Measurements from ENCODE around the gene PPARGC1A. TPM values are rescaled to one million over a fixed set of nuclear protein-coding genes. Genes with fewer than 3 reads are reported as not detected.

The PPARGC1A gene
- polyA plus RNA-seq, 4 donors = 1.3 to 38.2 (median 28.0) TPM

DNA sequence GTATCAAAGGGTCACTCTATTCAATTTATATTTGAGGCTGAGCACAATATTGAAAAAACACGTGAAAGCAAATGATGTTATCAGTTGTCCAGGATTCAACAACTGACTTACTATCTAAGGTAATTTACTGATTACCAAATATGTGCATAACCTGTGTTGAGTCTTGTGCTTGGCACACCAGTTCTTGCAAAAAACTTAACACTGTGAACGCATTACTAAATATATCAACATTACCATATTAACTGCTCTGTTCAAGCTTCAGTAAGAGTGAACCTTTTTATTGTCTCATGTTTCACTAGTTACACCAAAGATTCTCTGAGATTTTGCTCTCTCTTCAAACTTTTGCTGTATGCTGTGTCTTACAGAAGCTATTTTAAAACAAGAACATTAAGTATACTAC, 38.4 kb downstream of the PPARGC1A start:
- DNase-seq (ENCODE audit: low read depth in 4 of 4, low spot score in 3 of 4) = no peak

DNA sequence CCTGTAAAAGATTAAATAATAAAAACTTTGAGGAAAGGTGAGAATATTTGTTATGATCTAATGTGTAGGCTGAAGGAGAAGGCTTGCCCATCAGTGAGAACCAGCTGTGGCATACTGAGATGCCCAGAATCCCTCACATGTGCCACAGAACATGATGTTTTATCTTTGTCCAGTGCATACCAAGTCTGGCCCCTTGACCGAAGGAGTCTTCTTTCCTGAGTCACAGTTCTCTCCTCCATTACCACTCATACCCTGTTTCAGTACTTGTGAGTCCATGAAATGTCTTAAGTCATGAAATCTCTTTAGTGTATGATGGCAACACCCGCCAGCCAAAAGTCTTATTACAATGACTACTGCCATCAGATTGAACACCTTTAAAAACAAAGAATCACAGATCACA, 42.7 kb downstream of the PPARGC1A start:
- no peak for DNase-seq (ENCODE audit: low read depth in 4 of 4, low spot score in 3 of 4)

DNA sequence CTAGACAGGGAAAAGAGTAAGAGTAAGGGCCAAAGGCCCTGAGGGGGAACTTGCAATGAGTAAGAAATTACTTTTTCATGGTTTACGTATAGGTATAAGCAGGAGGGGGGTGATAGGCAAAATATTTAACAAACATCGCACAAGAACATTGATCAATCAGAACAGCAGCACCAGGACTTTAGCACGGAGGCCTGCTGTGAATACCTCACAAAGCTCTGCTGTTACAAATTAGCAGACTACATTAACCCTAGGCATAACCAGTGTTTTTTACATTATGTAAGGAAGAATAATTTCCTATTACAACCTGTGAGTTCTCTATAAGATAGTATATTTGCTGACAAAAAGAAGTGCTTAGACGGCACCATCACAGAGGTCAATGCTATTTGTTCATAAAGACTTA, 44.9 kb downstream of the PPARGC1A start:
- no peak for DNase-seq (ENCODE audit: low read depth in 4 of 4, low spot score in 3 of 4)

DNA sequence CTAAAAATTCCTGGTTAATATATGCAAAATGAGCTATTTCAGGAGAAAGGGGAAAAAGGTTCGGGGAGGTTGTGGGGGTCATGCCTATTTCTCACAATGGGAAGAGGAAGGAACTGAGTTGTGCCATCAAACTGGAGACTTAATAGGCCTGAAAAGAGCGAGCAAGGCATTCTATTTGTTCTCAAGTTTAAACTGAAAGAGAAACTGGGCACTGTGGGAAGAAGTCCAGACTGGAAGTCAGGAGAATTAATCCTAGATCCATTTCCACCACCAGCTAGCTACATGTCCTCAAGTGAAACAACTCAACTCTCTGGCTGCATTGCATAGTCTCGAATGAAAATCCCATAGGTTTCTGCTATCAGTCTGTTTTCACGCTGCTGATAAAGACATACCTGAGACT, 50.6 kb downstream of the PPARGC1A start:
- DNase-seq (ENCODE audit: low read depth in 4 of 4, low spot score in 3 of 4) = no peak

DNA sequence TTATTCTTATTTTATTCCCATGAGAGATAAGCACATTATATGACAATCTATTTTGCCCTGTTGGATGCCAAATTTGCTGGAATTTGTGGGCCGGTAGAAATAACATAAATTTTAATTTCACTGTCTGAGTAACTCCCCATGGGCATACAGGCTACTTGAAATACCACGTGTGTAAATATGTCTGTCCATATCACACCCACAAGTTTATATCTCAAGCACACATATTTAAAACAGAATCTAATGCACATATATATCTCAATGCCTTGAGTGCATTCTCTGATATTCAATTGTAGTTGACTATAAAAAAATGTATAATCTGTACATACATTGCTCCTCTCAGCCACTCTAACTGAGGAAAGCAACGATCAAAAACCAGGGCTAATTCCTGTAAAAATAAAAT, 51.2 kb downstream of the PPARGC1A start:
- DNase-seq (ENCODE audit: low read depth in 4 of 4, low spot score in 3 of 4) = no peak

DNA sequence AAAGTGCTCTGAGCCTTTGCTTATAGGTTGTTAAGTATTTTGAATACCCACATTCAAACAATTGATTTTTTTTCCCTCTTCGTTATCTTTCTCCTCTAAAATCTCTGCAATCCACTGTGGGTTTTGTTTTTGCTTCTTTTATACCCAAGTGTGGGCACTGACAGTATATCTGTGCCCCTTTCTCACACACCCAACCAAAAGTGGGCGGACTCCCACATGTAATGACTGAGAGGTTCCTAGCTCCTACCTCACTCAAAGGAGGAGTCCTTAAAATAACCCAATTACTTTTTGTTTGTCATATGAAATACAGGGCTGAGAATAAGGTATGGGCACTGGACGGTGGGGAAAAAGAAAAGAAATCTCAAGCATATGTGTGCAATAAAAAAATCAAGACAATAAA, 51.7 kb downstream of the PPARGC1A start:
- DNase-seq (ENCODE audit: low read depth in 4 of 4, low spot score in 3 of 4) = no peak

DNA sequence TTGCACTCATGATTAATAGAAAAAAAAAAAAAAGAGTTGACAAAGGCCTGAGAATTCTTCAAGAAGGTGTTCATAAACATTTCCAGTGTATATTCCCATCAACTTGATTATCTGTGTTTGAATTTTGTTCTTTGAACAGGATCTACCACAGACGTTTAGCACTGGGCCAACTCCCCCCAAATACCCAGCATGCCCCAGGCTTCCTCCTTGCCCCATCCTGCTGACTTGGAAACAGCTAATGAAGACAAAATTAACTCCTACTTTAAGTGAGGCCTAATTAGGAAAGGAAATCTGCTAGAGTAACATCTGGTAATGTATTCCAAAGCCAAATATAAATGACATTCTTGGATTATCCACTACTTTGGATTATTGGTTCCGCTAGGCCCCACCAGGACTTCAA, 52.5 kb downstream of the PPARGC1A start:
- DNase-seq (ENCODE audit: low read depth in 4 of 4, low spot score in 3 of 4) = no peak

DNA sequence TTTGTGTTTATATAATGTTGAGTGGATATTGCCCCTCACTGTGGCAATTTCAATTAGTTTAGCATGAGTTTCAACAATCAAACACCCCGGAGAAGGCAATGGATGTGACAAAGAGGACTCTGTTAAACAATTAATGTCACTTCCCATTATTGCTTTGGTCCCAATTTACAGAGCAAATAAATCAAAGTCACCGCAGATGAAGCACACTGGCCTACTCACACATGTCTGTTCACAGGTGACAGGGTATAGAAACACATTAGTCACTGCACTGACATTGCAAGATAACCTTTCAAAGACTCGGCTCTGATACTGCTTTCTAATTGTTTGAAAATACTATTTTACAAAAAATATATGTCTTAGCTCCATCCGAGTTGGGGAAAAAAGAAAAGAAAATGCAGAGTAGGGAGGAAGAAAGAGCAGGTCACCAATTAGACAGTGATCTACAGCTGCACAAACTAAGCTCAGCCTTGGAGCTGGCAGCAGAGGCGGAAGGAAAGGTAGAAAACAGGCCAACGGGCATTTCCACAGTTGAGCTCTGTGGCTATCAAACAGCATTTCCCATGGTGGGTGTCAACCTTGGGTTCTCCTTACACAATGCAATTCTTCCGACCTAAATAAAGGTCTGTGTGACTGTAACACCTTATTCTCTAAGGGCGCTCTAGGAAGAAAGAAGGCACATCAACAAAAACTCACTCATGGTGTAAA, 53.9 kb downstream of the PPARGC1A start:
- DNase-seq (ENCODE audit: low read depth in 4 of 4, low spot score in 3 of 4) = no peak

DNA sequence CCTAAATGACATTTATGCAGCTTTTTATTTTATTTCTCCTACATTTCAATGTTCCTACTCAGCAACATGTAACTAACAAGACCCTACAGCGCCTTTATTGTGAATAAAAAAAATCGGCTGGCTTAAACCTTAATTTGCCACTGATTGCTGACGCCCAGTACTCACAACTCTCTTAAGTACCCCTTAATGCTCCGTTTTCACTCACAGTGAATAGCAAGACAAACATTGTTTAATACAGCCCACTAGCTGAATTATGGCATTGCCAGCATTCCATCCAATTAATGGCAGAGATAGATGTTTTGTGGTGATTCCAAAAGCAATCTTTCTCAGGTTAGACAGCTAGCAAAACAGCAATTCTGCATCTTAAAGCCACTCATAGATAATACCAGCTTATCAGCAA, 61.1 kb downstream of the PPARGC1A start:
- no peak for DNase-seq (ENCODE audit: low read depth in 4 of 4, low spot score in 3 of 4)

DNA sequence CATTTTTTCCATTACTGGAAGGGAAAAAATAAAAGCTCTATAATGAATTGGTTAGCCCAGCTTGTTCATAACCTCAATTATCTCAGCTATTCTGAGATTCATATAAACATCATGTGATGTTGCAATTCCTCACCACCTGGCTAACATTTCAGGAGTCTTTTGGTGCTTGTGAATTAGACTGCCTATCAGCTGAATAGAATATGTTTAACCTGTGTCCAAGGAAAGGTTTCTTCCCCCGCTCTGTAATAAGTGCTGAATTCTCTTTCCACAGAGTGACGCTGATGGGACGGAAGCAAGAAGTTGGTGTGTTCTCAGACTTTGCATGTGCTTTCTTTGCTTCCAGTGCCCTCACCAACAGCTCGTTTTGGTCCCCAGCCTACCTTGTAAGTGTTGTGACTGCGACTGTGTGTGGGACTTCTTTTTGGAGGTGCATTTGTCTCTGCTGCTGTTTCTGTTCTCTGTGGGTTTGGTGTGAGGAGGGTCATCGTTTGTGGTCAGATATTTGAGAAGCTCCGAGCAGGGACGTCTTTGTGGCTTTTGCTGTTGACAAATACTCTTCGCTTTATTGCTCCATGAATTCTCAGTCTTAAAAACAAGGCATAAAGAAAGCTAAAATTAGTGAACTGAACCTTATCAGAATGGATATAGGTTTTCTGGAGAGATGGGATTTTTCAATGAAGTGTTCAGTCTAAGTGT, 61.7 kb downstream of the PPARGC1A start:
- DNase-seq (ENCODE audit: low read depth in 4 of 4, low spot score in 3 of 4) = no peak

DNA sequence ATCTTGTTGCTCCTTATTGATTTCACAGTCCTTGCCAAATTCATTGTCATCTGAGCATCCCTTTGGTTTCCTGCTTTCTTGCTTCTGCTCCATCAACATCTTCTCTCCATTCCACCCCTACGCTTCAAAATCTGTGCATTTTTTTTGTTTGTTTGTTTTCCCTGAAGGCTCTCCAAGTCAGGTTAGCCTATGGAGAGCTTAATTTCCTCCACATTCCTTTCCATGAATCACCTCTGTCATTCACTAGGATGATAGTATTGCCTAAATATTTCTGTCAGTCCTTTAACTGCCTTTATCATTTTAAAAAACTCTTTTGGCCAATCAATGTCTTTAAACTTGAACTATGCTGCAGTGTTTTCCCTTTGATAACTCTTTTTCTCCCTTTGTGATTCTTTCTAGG, 67.7 kb downstream of the PPARGC1A start:
- no peak for DNase-seq (ENCODE audit: low read depth in 4 of 4, low spot score in 3 of 4)

DNA sequence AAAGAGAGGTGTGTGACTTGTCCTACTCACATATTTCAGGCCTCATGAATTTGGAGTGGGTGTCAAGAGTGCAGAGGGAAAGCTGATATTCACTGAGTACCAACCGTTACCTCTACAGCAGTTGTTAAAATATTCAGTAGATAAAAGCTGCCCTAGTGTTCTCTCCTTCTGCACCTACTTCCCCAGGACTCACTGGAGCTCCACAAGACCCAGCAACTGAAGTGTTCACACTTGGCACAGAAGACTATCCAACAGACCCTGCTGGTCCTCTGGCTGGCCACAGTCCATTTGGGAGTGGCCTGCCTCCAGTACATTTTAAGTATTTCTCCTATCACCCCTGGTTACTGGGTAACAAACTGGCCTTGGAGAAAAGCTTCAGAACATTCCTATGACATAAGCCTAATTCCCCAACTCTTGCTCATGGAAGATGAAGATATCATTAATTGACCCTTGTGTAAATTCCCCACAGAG, 70.8 kb downstream of the PPARGC1A start:
- DNase-seq (ENCODE audit: low read depth in 4 of 4, low spot score in 3 of 4) = no peak

DNA sequence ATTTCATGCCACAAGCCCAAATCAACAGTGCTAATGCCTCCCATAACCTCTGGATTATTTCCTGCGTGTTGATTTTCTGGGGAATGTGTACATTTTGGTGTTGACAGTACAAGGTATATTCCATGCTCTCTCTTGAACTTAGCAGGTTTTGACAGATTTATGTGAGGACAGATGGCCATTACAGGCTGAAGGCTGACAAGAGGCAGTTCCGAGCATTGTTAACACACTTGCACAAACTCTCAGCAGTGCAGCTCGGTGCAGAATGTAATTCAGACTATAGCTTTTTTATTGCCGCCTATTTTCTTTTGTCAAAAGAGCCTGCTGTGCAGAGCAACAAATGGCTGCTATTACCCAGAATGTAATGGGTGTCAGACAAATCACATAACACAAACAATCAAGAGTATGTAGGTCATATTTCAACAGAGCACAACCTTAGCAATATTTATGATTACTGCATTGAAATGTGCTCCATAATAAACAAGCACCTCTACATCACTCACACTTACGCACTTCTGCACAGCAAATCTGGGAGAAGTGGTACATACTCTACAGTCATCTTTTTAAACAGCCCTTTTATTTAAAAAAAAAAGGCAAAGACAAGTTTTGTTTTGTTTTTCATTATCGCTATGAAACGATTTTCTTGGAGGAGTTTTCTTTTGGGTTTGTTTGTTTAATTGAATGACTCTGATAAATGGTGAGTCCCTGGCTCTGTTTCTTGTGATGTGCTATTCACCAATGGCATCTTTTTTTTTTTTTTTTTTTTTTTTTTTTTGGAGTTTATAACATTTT, 71.6 kb downstream of the PPARGC1A start:
- DNase-seq (ENCODE audit: low read depth in 4 of 4, low spot score in 3 of 4) = no peak

DNA sequence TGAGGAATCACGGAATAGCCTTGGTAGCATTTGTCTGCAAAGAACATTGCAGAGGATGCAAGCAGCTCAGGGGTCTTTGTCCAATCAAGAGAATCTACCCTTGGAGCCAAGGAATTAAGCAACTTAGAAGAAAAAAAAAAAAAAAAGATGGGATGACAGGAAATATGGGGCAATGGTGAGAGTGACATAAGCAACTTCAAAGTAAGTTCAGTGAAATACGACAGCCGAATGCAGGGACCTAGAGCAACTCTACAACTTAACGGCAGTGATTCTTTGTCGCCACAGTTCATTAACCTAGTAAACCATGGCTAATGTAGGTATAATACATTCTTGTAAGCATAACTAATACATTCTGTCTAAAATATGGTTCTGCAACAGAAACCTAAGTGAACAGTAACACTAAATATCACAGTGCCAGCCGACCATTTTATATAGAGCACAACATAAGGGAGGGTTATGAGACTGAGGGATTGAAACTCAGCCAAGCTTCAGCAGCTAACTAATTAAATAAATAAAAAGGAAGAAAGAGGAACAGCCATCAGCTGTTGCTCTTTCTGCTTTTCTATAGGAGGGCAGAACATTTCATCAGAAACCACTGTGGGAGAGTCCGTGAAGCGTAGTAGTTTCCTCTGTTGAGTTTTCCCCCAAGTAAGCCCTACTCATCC, 74.7 kb downstream of the PPARGC1A start:
- DNase-seq (ENCODE audit: low read depth in 4 of 4, low spot score in 3 of 4) = peak in 1 of 4 donors; percentile 14

DNA sequence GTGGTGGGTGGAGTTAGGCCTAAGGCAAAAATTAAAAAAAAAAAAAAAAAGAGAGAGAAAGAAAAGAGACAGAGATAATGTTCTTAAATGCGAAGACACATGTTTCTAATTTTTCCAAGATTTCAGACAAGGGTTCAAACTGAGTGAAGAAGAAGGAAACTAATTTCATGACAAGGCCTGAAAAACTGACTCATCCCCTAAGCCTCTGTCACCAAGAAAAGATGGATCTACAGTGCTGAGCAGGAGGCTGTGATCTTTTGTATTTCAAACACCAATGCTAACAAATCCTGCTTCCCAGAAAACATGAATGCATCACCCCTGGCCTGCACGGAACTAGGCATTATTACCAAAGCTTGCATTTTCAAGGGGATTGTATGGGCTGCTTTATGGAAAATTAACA, 75.3 kb downstream of the PPARGC1A start:
- no peak for DNase-seq (ENCODE audit: low read depth in 4 of 4, low spot score in 3 of 4)

DNA sequence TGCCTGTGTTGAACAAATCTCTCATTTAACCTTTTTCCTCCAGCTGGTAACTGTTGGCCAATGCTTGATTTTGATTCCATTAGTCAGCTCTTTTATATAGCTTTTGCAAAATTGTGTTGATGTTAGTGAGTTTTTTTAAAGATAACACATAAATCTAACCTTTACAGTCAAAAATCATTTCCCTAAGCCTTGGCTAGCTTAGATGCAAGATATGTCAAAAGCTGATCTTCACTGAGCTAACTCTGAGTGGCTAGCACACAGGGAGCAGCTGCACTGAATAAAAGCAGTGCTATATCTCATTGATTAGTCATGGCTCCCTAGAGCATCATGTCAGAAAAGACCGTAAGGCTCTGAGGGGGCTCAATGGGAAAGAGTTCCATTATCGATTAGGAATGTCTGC, 78.7 kb downstream of the PPARGC1A start:
- no peak for DNase-seq (ENCODE audit: low read depth in 4 of 4, low spot score in 3 of 4)

DNA sequence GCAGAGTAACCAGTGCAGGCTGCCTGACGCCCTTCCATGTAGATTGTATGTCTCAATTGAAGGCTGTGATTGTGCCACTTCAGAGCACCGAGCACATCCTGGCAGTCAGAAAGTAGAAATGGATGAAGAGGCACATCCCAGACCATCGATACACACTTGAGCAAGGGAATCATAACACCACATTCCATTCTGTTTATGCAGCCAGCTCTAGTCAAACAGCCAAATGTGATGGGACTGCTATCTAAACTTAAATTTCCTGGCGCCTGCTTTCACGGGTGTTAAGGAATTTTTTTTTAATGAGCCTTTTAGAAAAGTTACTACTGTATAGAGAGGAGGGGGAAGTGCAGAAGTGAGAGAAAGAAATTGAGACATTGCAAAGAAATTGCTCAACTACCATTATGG, 84.4 kb downstream of the PPARGC1A start:
- no peak for DNase-seq (ENCODE audit: low read depth in 4 of 4, low spot score in 3 of 4)

DNA sequence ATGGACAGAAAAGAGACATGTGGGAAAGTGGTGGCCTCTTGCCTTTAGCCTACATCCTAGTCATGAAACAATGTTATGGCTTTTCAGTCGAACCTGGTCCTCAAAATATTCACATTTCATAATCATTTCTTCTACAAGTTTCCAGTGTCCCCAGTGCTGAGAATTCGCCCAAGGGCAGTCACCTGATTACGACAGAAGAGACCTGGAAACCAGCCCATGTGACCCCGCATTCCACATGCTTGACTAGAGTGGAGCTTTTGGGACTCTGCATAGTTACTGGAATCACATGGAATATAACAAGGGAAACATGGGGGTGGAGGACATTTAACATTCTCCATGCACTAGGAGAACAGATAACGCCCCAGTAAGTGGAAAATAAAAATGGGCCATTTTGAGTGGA, 100.1 kb downstream of the PPARGC1A start:
- DNase-seq (ENCODE audit: low read depth in 4 of 4, low spot score in 3 of 4) = peak in 1 of 4 donors; percentile 41

DNA sequence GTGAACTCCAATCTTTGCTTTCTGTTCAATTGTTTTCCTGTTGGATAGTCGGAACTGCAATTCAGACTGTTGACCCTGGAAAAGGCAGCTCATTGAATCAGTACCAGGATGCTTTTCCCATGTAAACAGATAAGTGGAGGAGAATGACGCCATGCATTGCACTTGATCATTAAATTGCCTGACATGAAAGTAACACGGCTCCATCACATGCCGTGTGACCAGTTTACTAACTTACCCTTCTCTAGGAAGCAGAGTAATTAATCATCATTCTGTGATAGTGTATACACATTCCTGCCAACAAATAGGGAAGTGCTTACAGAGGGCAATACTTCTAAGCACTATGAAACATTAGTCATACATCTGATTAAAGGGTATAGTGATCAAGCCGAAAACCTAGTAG, 101.4 kb downstream of the PPARGC1A start:
- no peak for DNase-seq (ENCODE audit: low read depth in 4 of 4, low spot score in 3 of 4)

DNA sequence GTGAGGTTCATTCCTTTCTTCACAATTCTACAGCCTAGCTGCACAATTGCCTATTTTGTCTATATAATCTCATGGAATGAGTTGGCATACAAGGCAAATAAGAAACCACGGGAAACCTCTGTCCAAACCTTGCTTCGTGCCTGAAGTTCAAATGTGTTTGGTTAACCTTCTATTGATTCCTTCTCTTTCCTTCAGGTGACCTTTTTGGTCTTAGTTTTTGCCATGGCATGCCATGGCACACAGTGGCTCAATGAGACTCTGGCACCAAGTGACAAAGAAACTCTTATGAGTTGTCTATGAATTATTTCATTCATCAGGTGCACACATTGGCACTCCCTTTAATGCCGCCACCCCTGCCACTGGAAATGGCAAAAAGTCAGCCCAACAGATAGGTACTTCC, 101.8 kb downstream of the PPARGC1A start:
- no peak for DNase-seq (ENCODE audit: low read depth in 4 of 4, low spot score in 3 of 4)

Data from left renal pelvis (tissue), 4 donors.